Measurements from ENCODE around the gene EDIL3. TPM values are rescaled to one million over a fixed set of nuclear protein-coding genes. Genes with fewer than 3 reads are reported as not detected.

EDIL3 gene
- total RNA-seq, 2 experiments from 2014 or later, result not detected

DNA sequence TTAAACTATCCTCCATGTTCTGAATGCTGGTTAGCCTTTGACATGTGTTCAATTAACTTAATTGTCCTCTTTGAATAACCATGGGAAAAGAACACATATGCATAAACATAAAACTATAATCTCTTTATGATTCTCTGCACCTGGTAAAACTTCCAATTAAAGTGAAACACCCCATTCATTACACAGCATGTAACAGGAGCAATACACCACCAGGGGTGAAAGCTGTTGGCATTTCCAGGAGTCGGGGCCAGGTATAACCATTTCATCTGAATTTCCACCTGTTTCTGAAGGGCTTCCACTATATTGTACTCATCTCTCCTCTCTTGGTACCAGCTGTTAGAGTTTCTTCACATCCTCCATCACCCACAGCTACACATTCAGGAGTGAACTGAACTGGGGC is 303.8 kb downstream of the EDIL3 start:
- no peaks in the 10 kb centered on the region for H3K27me3 Mint-ChIP-seq
- H3K9me3 Mint-ChIP-seq, result peaks cover 1% of the 10 kb centered on the region
- H3K27ac Mint-ChIP-seq, result no peak overlapping the region
- no peaks in the 10 kb centered on the region for H3K4me1 Mint-ChIP-seq (ENCODE audit: low read depth)
- intact Hi-C loops (cut with micrococcal nuclease), result no loop called here
- ATAC-seq (no peak), DNase-seq (no peak)
- H3K36me3 Mint-ChIP-seq (ENCODE audit: low read depth), result no peaks in the 10 kb centered on the region
- ChIA-PET POLR2A (no interaction called here), CTCF (interaction anchor here (0.6 kb wide), 1 partner anchor 369 kb away, joined by 3 read pairs; no protein-coding TSS in a partner anchor)
- no peak for TF ChIP-seq CTCF (IDR thresholded peaks at IDR 0.05)
- no peak overlapping the region for H3K4me3 Mint-ChIP-seq

DNA sequence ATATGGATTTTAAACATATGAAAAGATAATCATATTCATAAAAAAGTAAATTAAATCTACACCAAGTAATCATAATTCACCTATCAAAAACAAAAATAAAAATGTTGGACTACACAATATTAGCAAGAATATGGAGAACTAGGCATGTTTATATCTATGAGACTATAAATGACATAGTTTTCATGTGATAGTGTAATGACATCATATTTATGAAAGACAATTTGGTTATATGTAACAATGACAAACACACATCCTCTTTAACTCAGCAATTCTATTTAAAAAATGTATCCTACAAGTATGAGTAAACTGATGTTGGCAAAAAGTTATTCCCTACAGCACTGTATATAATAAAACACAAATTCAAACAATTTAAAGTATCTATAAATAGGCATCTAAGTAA is 312.3 kb downstream of the EDIL3 start:
- no peaks in the 10 kb centered on the region for H3K27me3 Mint-ChIP-seq
- H3K4me1 Mint-ChIP-seq (ENCODE audit: low read depth), result no peaks in the 10 kb centered on the region
- no peak overlapping the region for H3K27ac Mint-ChIP-seq
- TF ChIP-seq CTCF (IDR thresholded peaks at IDR 0.05), result no peak
- ATAC-seq (no peak), DNase-seq (no peak)
- intact Hi-C loops (cut with micrococcal nuclease), result no loop called here
- CTCF ChIA-PET, result no interaction called here
- no peaks in the 10 kb centered on the region for H3K9me3 Mint-ChIP-seq
- POLR2A ChIA-PET, result no interaction called here
- no peak overlapping the region for H3K4me3 Mint-ChIP-seq
- H3K36me3 Mint-ChIP-seq (ENCODE audit: low read depth), result no peaks in the 10 kb centered on the region

GRCh38 chr5:84069608-84070179 is 315.0 kb downstream of the EDIL3 start:
- CTCF ChIA-PET, result no interaction called here
- Mint-ChIP-seq H3K4me1 (ENCODE audit: low read depth) (no peaks in the 10 kb centered on the region), H3K4me3 (no peak overlapping the region), H3K27ac (no peak overlapping the region), H3K27me3 (no peaks in the 10 kb centered on the region), H3K9me3 (no peaks in the 10 kb centered on the region), H3K36me3 (ENCODE audit: low read depth) (no peaks in the 10 kb centered on the region)
- ATAC-seq, result no peak
- POLR2A ChIA-PET, result no interaction called here
- intact Hi-C loops (cut with micrococcal nuclease), result no loop called here
- DNase-seq, result no peak
- TF ChIP-seq CTCF (IDR thresholded peaks at IDR 0.05), result no peak

DNA sequence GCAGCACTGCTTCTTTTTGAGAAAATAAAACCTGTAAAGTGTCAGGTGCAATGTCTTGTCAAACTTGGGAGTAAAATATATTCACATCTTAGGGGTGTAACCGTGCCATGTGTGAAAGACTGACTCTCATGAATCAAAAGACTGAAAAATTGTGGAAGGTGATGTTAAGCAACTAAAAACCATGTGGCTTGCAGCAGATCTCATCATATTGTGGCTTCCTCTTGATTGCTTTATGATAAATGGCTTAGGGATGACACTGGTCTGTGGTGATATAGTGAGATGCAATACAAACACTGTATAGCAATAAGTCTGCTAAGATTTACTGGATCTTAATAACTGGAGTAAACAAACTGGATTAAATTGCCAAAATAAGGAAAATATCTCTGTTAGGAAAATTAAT is 321.6 kb downstream of the EDIL3 start:
- H3K4me1 Mint-ChIP-seq (ENCODE audit: low read depth), result no peaks in the 10 kb centered on the region
- no peaks in the 10 kb centered on the region for H3K27me3 Mint-ChIP-seq
- ChIA-PET POLR2A (no interaction called here), CTCF (no interaction called here)
- no peaks in the 10 kb centered on the region for H3K36me3 Mint-ChIP-seq (ENCODE audit: low read depth)
- intact Hi-C loops (cut with micrococcal nuclease), result no loop called here
- no peak overlapping the region for H3K4me3 Mint-ChIP-seq
- TF ChIP-seq CTCF (IDR thresholded peaks at IDR 0.05), result no peak
- peaks cover 2% of the 10 kb centered on the region for H3K9me3 Mint-ChIP-seq
- no peak for ATAC-seq
- DNase-seq, result no peak
- H3K27ac Mint-ChIP-seq, result no peak overlapping the region

DNA sequence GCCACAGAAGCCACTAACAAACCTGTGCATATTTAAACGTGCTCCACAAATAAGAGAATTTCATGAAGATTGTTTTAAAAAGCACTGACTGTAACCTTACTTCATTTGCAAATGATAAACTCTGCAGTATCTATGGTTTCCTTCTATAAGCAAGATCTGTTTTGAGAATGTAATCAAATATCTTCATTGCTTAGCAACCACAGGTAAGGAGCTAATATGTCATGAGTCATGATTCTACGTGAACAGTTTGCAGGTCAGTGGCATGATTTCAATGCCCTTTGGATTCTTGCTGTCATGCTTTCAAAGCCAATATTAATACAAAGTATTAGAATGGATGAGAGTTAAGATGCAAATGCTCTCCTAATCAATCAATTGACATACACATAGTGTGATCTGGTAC is 325.0 kb downstream of the EDIL3 start:
- H3K36me3 Mint-ChIP-seq (ENCODE audit: low read depth), result no peaks in the 10 kb centered on the region
- no peak overlapping the region for H3K4me3 Mint-ChIP-seq
- H3K9me3 Mint-ChIP-seq, result peaks cover 2% of the 10 kb centered on the region
- H3K27ac Mint-ChIP-seq, result no peak overlapping the region
- no peak for DNase-seq
- no peak for TF ChIP-seq CTCF (IDR thresholded peaks at IDR 0.05)
- CTCF ChIA-PET, result no interaction called here
- no peaks in the 10 kb centered on the region for H3K27me3 Mint-ChIP-seq
- POLR2A ChIA-PET, result no interaction called here
- no peak for ATAC-seq
- intact Hi-C loops (cut with micrococcal nuclease), result no loop called here
- H3K4me1 Mint-ChIP-seq (ENCODE audit: low read depth), result no peaks in the 10 kb centered on the region
